ENCODE data around the gene PPP1R16B.

Gene PPP1R16B

GRCh38 chr20:38818113-38819065 lies 12.9 kb downstream of the PPP1R16B start:
- no peak overlapping the region for H3K4me3 ChIP-seq (ENCODE audit: low read length)
- H4K20me1 ChIP-seq (ENCODE audit: insufficient read depth, low read length), result peaks cover 95% of the 10 kb centered on the region
- peaks cover 56% of the 10 kb centered on the region for H3K4me1 ChIP-seq (ENCODE audit: low read length)
- no peak overlapping the region for H3K9ac ChIP-seq (ENCODE audit: low read length)
- peaks cover 74% of the 10 kb centered on the region for H3K36me3 ChIP-seq (replicated peaks; ENCODE audit: low read depth, low read length)
- no peaks in the 10 kb centered on the region for H3K9me3 ChIP-seq (ENCODE audit: insufficient read depth, low read length)
- no peak overlapping the region for H3K27ac ChIP-seq (ENCODE audit: low read length)
- H2AFZ ChIP-seq (ENCODE audit: low read depth, low read length), result no peak overlapping the region
- H3K79me2 ChIP-seq (ENCODE audit: low read length), result peaks cover 100% of the 10 kb centered on the region
- no peaks in the 10 kb centered on the region for H3K27me3 ChIP-seq (ENCODE audit: low read depth, low read length)
- TF ChIP-seq EZH2phosphoT487 (IDR thresholded peaks at IDR 0.05; ENCODE audit: low read depth) (no peak), CTCF (IDR thresholded peaks at IDR 0.05; ENCODE audit: low read depth, low read length) (no peak)
- H3K4me2 ChIP-seq (ENCODE audit: low read length), result no peak overlapping the region

GRCh38 chr20:38825571-38825900 lies 20.0 kb downstream of the PPP1R16B start:
- TF ChIP-seq CTCF (IDR thresholded peaks at IDR 0.05; ENCODE audit: low read depth, low read length) (no peak), EZH2phosphoT487 (IDR thresholded peaks at IDR 0.05; ENCODE audit: low read depth) (no peak)
- H3K4me1 ChIP-seq (ENCODE audit: low read length), result peaks cover 83% of the 10 kb centered on the region
- H3K27ac ChIP-seq (ENCODE audit: low read length), result peak overlapping the region; percentile 12; the same call in 1 of the 2 replicates
- H3K4me2 ChIP-seq (ENCODE audit: low read length), result no peak overlapping the region
- H3K9ac ChIP-seq (ENCODE audit: low read length), result no peak overlapping the region
- H2AFZ ChIP-seq (ENCODE audit: low read depth, low read length), result no peak overlapping the region
- peaks cover 96% of the 10 kb centered on the region for H4K20me1 ChIP-seq (ENCODE audit: insufficient read depth, low read length)
- H3K9me3 ChIP-seq (ENCODE audit: insufficient read depth, low read length), result no peaks in the 10 kb centered on the region
- H3K36me3 ChIP-seq (replicated peaks; ENCODE audit: low read depth, low read length), result peaks cover 88% of the 10 kb centered on the region
- H3K79me2 ChIP-seq (ENCODE audit: low read length), result peaks cover 100% of the 10 kb centered on the region
- no peaks in the 10 kb centered on the region for H3K27me3 ChIP-seq (ENCODE audit: low read depth, low read length)
- H3K4me3 ChIP-seq (ENCODE audit: low read length), result no peak overlapping the region

- no peak overlapping the region for H3K4me3 ChIP-seq (ENCODE audit: low read length)
- H3K27ac ChIP-seq (ENCODE audit: low read length), result peak overlapping the region; percentile 12
- TF ChIP-seq EZH2phosphoT487 (IDR thresholded peaks at IDR 0.05; ENCODE audit: low read depth), result no peak
- no peaks in the 10 kb centered on the region for H3K27me3 ChIP-seq (ENCODE audit: low read depth, low read length)
- H3K36me3 ChIP-seq (replicated peaks; ENCODE audit: low read depth, low read length), result peaks cover 91% of the 10 kb centered on the region
- peaks cover 98% of the 10 kb centered on the region for H4K20me1 ChIP-seq (ENCODE audit: insufficient read depth, low read length)
- no peak overlapping the region for H3K9ac ChIP-seq (ENCODE audit: low read length)
- no peak overlapping the region for H3K4me2 ChIP-seq (ENCODE audit: low read length)
- peaks cover 100% of the 10 kb centered on the region for H3K79me2 ChIP-seq (ENCODE audit: low read length)
- no peaks in the 10 kb centered on the region for H3K9me3 ChIP-seq (ENCODE audit: insufficient read depth, low read length)
- no peak overlapping the region for H2AFZ ChIP-seq (ENCODE audit: low read depth, low read length)
- H3K4me1 ChIP-seq (ENCODE audit: low read length), result peaks cover 87% of the 10 kb centered on the region
These were observed 20.6 kb downstream of the PPP1R16B start for GRCh38 chr20:38825901-38826625.

- Histone ChIP-seq H3K9me3 (ENCODE audit: insufficient read depth, low read length) (no peaks in the 10 kb centered on the region), H3K4me2 (ENCODE audit: low read length) (peak overlapping the region; percentile 15; the same call in 1 of the 2 replicates), H2AFZ (ENCODE audit: low read depth, low read length) (no peak overlapping the region), H3K79me2 (ENCODE audit: low read length) (peaks cover 100% of the 10 kb centered on the region), H3K4me1 (ENCODE audit: low read length) (peaks cover 93% of the 10 kb centered on the region), H3K27me3 (ENCODE audit: low read depth, low read length) (no peaks in the 10 kb centered on the region), H3K4me3 (ENCODE audit: low read length) (no peak overlapping the region), H3K36me3 (replicated peaks; ENCODE audit: low read depth, low read length) (peaks cover 90% of the 10 kb centered on the region), H3K27ac (ENCODE audit: low read length) (peak overlapping the region; percentile 92), H3K9ac (ENCODE audit: low read length) (0 out of 2 replicates have a peak overlapping the region, but pooled peaks have one; percentile 4), H4K20me1 (ENCODE audit: insufficient read depth, low read length) (peaks cover 96% of the 10 kb centered on the region)
- TF ChIP-seq EZH2phosphoT487 (IDR thresholded peaks at IDR 0.05; ENCODE audit: low read depth) (no peak), CTCF (IDR thresholded peaks at IDR 0.05; ENCODE audit: low read depth, low read length) (no peak)
These were observed 22.3 kb downstream of the PPP1R16B start for GRCh38 chr20:38827770-38828281.
